K562 (cell line): Measurements from ENCODE around the gene TLCD1. TPM values are rescaled to one million over a fixed set of nuclear protein-coding genes. Genes with fewer than 3 reads are reported as not detected.

Experiments used
- C11orf30 ChIP-seq: fragments of 450-650 bp; IDR thresholded peaks from 2 replicates; pipeline ENCODE4 v1.6.1; 2016; ENCODE audit warnings: low read depth, mild to moderate bottlenecking
- CEBPG ChIP-seq, 3 experiments: fragments of 200-800 bp in 1 of 3; sonication (Bioruptor generic) in 1 of 3; sonication (generic) in 1 of 3; formaldehyde crosslinking in 1 of 3; IDR thresholded peaks in 2 of 3; conservative IDR thresholded peaks in 1 of 3; 2 replicates each; pipeline versions ENCODE4 v1.6.1 to v1.8.0; 2016 to 2022; ENCODE audit warnings: missing compliant biosample characterization in 2 of 3, missing genetic modification characterization in 2 of 3, mild to moderate bottlenecking in 1 of 3, missing genetic modification reagents in 1 of 3
- EP400 ChIP-seq: fragments of 450-650 bp; IDR thresholded peaks from 2 replicates; pipeline ENCODE4 v1.6.1; 2017; ENCODE audit warnings: antibody characterized with exemption, mild to moderate bottlenecking, moderate library complexity
- ERF ChIP-seq: fragments of 450-650 bp; formaldehyde crosslinking; IDR thresholded peaks from 2 replicates; pipeline ENCODE4 v1.4.0; 2020; ENCODE audit warnings: mild to moderate bottlenecking, mixed read lengths
- HEY1 ChIP-seq: fragments of 250-450 bp; sonication (Bioruptor Pico); IDR thresholded peaks from 2 replicates; pipeline ENCODE4 v1.5.0; 2020; ENCODE audit warnings: mild to moderate bottlenecking, moderate library complexity, borderline replicate concordance
- MCM5 ChIP-seq: fragments of 450-650 bp; IDR thresholded peaks from 2 replicates; pipeline ENCODE4 v1.6.1; 2016; ENCODE audit warnings: low read depth
- MIER1 ChIP-seq: fragments of 450-650 bp; IDR thresholded peaks from 2 replicates; pipeline ENCODE4 v1.6.1; 2016; ENCODE audit warnings: antibody characterized with exemption, mild to moderate bottlenecking, low read depth
- NEUROD1 ChIP-seq: fragments of 150-350 bp; IDR thresholded peaks from 2 replicates; pipeline ENCODE4 v1.6.1; 2014; ENCODE audit warnings: borderline replicate concordance, low read length, low read depth; ENCODE audit not compliant: partially characterized antibody
- NONO ChIP-seq, 2 experiments: fragments of 200-400 bp in 1 of 2; fragments of 450-650 bp in 1 of 2; formaldehyde crosslinking in 1 of 2; IDR thresholded peaks; 2 replicates each; pipeline ENCODE4 v1.6.1; 2017; ENCODE audit warnings: low read depth in 2 of 2, mild to moderate bottlenecking in 2 of 2, moderate library complexity in 2 of 2, low read length in 1 of 2
- PRPF4 ChIP-seq: fragments of 200-400 bp; formaldehyde crosslinking; IDR thresholded peaks from one replicate; pipeline ENCODE4 v1.6.1; 2017; ENCODE audit warnings: low read length, low read depth, mild to moderate bottlenecking; ENCODE audit not compliant: insufficient read depth, poor library complexity, severe bottlenecking
- RBM22 ChIP-seq: fragments of 200-400 bp; formaldehyde crosslinking; IDR thresholded peaks from 2 replicates; pipeline ENCODE4 v1.6.1; 2018; ENCODE audit warnings: low read length, low read depth; ENCODE audit not compliant: poor library complexity, severe bottlenecking
- SRSF9 ChIP-seq: fragments of 200-400 bp; formaldehyde crosslinking; IDR thresholded peaks from 2 replicates; pipeline ENCODE4 v1.6.1; 2017; ENCODE audit warnings: low read depth, low read length, borderline replicate concordance
- TAF15 ChIP-seq: fragments of 200-400 bp; formaldehyde crosslinking; IDR thresholded peaks from 2 replicates; pipeline ENCODE4 v1.6.1; 2017; ENCODE audit warnings: mild to moderate bottlenecking, low read depth, low read length, moderate library complexity
- TAF9B ChIP-seq: fragments of 450-650 bp; IDR thresholded peaks from 2 replicates; pipeline ENCODE4 v1.6.1; 2018; ENCODE audit warnings: mild to moderate bottlenecking; ENCODE audit not compliant: partially characterized antibody
- U2AF1 ChIP-seq: fragments of 200-400 bp; formaldehyde crosslinking; optimal IDR thresholded peaks from 2 replicates; pipeline ENCODE3; 2017; ENCODE audit warnings: mild to moderate bottlenecking, low read depth, low read length, moderate library complexity
- XRCC4 ChIP-seq: IDR thresholded peaks from one replicate; pipeline ENCODE4 v1.6.1; 2011; ENCODE audit not compliant: insufficient read depth, insufficient read length; ENCODE audit errors: extremely low read depth
- ZEB2 ChIP-seq: fragments of 450-650 bp; IDR thresholded peaks from 2 replicates; pipeline ENCODE4 v1.6.1; 2016
- polyA plus RNA-seq, 8 experiments: library from polyadenylated mRNA; depleted of rRNA in 4 of 8; stranded (reverse) in 5 of 8; unstranded in 3 of 8; fragments of >200 nt; fragmentation: Nextera tagmentation in 2 of 8; fragmentation: Illumina TruSeq in 1 of 8; extraction: Ambion mirVana in 2 of 8; extraction: Trizol in 1 of 8; gene quantifications; 2 replicates each; pipeline versions ENCODE4 v1.2.1 to v1.2.3, GENCODE V29; 2011 to 2014; ENCODE audit warnings: inconsistent platforms in 1 of 8, missing spikeins in 1 of 8
- total RNA-seq, 7 experiments: library from RNA; depleted of rRNA in 6 of 7; stranded (reverse); fragments of >200 nt in 6 of 7; fragmentation: Illumina TruSeq in 2 of 7; extraction: Trizol in 2 of 7; gene quantifications; 2 replicates each; pipeline versions ENCODE4 v1.2.1 to v1.2.3, GENCODE V29; 2011 to 2021; ENCODE audit warnings: low replicate concordance in 1 of 7
- TF ChIP-seq, protein P1 (sequence below): fragments of 450-650 bp; IDR thresholded peaks from 2 replicates; pipeline ENCODE4 v1.6.1; 2016; ENCODE audit warnings: borderline replicate concordance
- TF ChIP-seq, protein P2 (sequence below): conservative IDR thresholded peaks from 2 replicates; pipeline ENCODE4 v1.6.1; 2011; ENCODE audit warnings: low read depth, mild to moderate bottlenecking, low read length; ENCODE audit not compliant: control insufficient read depth
- TF ChIP-seq, protein P3 (sequence below), 2 experiments: fragments of 250-450 bp in 1 of 2; fragments of 450-650 bp in 1 of 2; sonication (Bioruptor Pico) in 1 of 2; IDR thresholded peaks; 2 replicates each; pipeline versions ENCODE4 v1.6.1 to v1.8.0; 2016 to 2021; ENCODE audit warnings: mild to moderate bottlenecking in 2 of 2, moderate library complexity in 2 of 2, missing compliant biosample characterization in 1 of 2, missing genetic modification characterization in 1 of 2
- TF ChIP-seq, protein P4 (sequence below): fragments of 250-450 bp; sonication (Bioruptor Pico); IDR thresholded peaks from 2 replicates; pipeline ENCODE4 v1.4.0; 2020; ENCODE audit warnings: mild to moderate bottlenecking, moderate library complexity, borderline replicate concordance

Gene TLCD1
- total and polyA plus RNA-seq, 9 of the 15 experiments (the other 6 are each of a cell fraction or from before 2014, with no cell fraction given) = 6.8 to 37.7 (median 21.7) TPM

DNA sequence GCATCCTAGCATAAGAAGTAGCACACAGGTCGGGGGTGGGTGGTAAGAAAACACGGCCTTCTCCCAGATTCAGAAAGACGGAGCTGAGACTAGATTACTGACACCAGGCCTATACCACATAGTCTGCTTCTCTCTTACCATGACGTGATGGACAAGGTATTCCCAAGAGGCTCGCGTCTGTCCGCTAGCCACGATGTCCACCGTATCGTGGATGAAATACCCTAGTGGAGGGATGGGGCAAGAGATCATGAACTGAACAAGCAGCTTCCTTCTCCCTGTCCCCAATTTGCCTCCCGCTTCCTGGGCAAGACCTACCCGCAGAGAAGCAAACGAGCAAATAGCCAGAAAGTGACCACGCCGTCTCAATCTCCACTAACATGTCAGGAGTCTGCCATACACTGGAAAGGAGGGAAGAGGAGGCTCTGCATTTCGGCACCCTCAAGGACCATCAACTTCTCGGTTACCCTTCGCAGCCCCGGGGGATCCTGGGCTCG, 820 bp downstream of the TLCD1 start (continued):
- TF ChIP-seq CEBPG (CRISPR knock-in tag; IDR thresholded peaks at IDR 0.05) (no peak), CEBPG (tag; conservative IDR thresholded peaks at IDR 0.05 in 1 of 2, IDR thresholded peaks at IDR 0.05 in 1 of 2) (no peak), MCM5 (no peak), ZEB2 (no peak; the same call in 1 of the 2 replicates), TAF15 (no peak), SRSF9 (no peak), NONO (IDR thresholded peaks at IDR 0.05; ENCODE audit: low read depth in 2 of 2, low read length in 1 of 2) (no peak), RBM22 (no peak), TAF9B (no peak), HEY1 (CRISPR knock-in tag) (no peak), C11orf30 (no peak), U2AF1 (no peak), PRPF4 (no peak), EP400 (no peak), XRCC4 (no peak), MIER1 (0 out of 2 replicates have a peak, but pooled peaks have one; percentile 45), NEUROD1 (no peak), ERF (no peak)
- TF ChIP-seq, protein P1, sequence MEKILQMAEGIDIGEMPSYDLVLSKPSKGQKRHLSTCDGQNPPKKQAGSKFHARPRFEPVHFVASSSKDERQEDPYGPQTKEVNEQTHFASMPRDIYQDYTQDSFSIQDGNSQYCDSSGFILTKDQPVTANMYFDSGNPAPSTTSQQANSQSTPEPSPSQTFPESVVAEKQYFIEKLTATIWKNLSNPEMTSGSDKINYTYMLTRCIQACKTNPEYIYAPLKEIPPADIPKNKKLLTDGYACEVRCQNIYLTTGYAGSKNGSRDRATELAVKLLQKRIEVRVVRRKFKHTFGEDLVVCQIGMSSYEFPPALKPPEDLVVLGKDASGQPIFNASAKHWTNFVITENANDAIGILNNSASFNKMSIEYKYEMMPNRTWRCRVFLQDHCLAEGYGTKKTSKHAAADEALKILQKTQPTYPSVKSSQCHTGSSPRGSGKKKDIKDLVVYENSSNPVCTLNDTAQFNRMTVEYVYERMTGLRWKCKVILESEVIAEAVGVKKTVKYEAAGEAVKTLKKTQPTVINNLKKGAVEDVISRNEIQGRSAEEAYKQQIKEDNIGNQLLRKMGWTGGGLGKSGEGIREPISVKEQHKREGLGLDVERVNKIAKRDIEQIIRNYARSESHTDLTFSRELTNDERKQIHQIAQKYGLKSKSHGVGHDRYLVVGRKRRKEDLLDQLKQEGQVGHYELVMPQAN = no peak
- TF ChIP-seq, protein P2, sequence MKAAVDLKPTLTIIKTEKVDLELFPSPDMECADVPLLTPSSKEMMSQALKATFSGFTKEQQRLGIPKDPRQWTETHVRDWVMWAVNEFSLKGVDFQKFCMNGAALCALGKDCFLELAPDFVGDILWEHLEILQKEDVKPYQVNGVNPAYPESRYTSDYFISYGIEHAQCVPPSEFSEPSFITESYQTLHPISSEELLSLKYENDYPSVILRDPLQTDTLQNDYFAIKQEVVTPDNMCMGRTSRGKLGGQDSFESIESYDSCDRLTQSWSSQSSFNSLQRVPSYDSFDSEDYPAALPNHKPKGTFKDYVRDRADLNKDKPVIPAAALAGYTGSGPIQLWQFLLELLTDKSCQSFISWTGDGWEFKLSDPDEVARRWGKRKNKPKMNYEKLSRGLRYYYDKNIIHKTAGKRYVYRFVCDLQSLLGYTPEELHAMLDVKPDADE = peak; percentile 52; the same call in 1 of the 2 replicates
- TF ChIP-seq, protein P3, sequence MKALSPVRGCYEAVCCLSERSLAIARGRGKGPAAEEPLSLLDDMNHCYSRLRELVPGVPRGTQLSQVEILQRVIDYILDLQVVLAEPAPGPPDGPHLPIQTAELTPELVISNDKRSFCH (CRISPR knock-in tag; IDR thresholded peaks at IDR 0.05) = no peak
- TF ChIP-seq, protein P3 (tag; IDR thresholded peaks at IDR 0.05) = 0 out of 2 replicates have a peak, but pooled peaks have one; percentile 19
- TF ChIP-seq, protein P4, sequence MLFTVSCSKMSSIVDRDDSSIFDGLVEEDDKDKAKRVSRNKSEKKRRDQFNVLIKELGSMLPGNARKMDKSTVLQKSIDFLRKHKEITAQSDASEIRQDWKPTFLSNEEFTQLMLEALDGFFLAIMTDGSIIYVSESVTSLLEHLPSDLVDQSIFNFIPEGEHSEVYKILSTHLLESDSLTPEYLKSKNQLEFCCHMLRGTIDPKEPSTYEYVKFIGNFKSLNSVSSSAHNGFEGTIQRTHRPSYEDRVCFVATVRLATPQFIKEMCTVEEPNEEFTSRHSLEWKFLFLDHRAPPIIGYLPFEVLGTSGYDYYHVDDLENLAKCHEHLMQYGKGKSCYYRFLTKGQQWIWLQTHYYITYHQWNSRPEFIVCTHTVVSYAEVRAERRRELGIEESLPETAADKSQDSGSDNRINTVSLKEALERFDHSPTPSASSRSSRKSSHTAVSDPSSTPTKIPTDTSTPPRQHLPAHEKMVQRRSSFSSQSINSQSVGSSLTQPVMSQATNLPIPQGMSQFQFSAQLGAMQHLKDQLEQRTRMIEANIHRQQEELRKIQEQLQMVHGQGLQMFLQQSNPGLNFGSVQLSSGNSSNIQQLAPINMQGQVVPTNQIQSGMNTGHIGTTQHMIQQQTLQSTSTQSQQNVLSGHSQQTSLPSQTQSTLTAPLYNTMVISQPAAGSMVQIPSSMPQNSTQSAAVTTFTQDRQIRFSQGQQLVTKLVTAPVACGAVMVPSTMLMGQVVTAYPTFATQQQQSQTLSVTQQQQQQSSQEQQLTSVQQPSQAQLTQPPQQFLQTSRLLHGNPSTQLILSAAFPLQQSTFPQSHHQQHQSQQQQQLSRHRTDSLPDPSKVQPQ (CRISPR knock-in tag) = no peak
